Bronchial epithelial cell (primary cell): Measurements from ENCODE around the gene PRSS3. TPM values are rescaled to one million over a fixed set of nuclear protein-coding genes. Genes with fewer than 3 reads are reported as not detected.
"Not testable (repeated sequence)": the region's sequence is repeated elsewhere in the genome, so short reads cannot be mapped to it uniquely, and the experiment has no call there.

ENCODE experiments used
- DNase-seq: peaks from one replicate; pipeline ENCODE4 v3.0.0-alpha.2; 2010; ENCODE audit warnings: low read depth
- FAIRE-seq: peaks from 2 replicates; lab custom pipeline; 2011; peaks lifted over from hg19 to GRCh38; lab: Jason Lieb, UNC
- H3K27me3 ChIP-seq: 2 replicates; pipeline ENCODE4 v1.5.1; 2011; ENCODE audit warnings: low read length; ENCODE audit not compliant: control insufficient read depth, insufficient read depth
- H3K36me3 ChIP-seq: 2 replicates; pipeline ENCODE4 v1.5.1; 2011; ENCODE audit warnings: low read length; ENCODE audit not compliant: control insufficient read depth, insufficient read depth
- H3K4me3 ChIP-seq: 2 replicates; pipeline ENCODE4 v1.5.1; 2011; ENCODE audit warnings: mild to moderate bottlenecking, low read depth, low read length, control low read depth
- total RNA-seq: library from RNA; depleted of rRNA; stranded (reverse); fragments of >200 nt; gene quantifications from 2 replicates; pipeline ENCODE4 v1.2.1, GENCODE V29; 2014
- TF ChIP-seq, protein P1 (sequence below): IDR thresholded peaks from 2 replicates; pipeline ENCODE4 v1.5.1; 2011; ENCODE audit warnings: mild to moderate bottlenecking, moderate library complexity, low read length, control low read depth, inconsistent platforms; ENCODE audit not compliant: insufficient read depth, severe bottlenecking

PRSS3 gene
- total RNA-seq, 1 donor from 2014 or later, result 95.6 TPM

DNA sequence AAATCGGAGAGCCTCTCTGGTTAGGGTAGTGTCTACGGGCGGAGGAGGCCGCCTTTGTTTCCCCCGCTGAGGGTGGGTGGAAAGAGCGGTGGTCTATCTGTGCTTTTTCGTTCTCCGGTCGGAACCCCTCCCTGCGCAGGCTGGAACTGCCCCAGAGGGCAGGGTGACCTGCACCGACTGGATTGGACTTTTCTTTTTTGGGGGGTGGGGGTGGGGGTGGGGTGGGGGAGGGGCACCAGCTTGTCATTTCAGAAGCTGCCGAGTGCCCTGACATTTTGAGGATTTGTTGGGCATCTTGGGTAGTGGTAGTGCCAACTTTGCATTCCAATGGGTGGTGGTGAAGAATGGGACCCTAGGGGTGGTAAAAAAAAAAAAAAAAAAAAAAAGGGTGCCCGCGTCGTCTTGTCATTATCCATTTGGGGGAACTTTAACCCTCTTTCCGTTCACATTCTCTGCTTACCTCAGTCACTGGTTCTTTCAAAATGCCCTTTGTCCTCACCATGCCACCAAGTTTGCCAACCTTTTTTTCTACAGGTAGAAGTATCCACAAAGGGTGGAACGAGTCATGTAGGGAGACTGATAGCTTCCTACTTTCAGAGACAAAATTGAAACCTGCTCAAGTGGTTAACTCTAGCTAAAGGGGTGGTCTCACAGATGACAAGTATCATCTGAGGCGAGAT, 22.9 kb downstream of the PRSS3 start:
- H3K4me3 ChIP-seq, result peak overlapping the region; percentile 86
- TF ChIP-seq, protein P1, sequence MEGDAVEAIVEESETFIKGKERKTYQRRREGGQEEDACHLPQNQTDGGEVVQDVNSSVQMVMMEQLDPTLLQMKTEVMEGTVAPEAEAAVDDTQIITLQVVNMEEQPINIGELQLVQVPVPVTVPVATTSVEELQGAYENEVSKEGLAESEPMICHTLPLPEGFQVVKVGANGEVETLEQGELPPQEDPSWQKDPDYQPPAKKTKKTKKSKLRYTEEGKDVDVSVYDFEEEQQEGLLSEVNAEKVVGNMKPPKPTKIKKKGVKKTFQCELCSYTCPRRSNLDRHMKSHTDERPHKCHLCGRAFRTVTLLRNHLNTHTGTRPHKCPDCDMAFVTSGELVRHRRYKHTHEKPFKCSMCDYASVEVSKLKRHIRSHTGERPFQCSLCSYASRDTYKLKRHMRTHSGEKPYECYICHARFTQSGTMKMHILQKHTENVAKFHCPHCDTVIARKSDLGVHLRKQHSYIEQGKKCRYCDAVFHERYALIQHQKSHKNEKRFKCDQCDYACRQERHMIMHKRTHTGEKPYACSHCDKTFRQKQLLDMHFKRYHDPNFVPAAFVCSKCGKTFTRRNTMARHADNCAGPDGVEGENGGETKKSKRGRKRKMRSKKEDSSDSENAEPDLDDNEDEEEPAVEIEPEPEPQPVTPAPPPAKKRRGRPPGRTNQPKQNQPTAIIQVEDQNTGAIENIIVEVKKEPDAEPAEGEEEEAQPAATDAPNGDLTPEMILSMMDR, result no peak
- H3K36me3 ChIP-seq, result no peaks in the 10 kb centered on the region
- no peak for FAIRE-seq
- no peaks in the 10 kb centered on the region for H3K27me3 ChIP-seq
- peak; percentile 22 for DNase-seq

DNA sequence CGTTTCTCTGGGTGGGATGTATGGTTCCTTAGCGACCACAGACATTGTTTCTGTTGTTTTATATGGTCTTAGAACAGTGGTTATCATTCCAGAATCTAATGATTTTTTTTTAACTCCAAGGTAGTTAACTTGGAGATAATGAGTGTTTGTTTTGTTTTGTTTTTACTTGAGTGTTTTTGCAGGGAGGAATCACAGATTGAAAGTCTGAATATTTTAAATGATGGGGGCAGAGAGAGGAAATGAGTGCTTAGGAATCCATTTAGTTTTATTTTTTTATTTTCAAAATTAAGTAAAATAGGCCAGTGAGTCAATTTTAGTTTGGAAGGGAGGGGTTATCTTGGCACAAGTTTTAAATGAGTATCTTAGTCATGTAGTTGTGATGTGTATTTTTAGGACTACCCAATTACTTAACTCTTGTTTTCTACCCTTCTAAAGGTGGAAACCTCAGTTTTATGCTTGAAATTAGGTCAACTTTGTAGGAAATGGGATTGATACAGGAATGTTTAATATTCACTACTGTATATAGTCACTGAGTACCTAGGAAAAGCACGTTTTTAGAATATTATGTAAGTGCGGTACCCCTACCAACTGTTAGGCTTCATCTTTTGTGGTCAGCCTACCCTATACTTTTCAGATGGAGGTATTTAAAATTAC, 23.6 kb downstream of the PRSS3 start:
- H3K36me3 ChIP-seq, result no peaks in the 10 kb centered on the region
- FAIRE-seq (no peak), DNase-seq (peak; percentile 65)
- H3K27me3 ChIP-seq, result no peaks in the 10 kb centered on the region
- TF ChIP-seq, protein P1, result no peak
- peak overlapping the region; percentile 86 for H3K4me3 ChIP-seq

DNA sequence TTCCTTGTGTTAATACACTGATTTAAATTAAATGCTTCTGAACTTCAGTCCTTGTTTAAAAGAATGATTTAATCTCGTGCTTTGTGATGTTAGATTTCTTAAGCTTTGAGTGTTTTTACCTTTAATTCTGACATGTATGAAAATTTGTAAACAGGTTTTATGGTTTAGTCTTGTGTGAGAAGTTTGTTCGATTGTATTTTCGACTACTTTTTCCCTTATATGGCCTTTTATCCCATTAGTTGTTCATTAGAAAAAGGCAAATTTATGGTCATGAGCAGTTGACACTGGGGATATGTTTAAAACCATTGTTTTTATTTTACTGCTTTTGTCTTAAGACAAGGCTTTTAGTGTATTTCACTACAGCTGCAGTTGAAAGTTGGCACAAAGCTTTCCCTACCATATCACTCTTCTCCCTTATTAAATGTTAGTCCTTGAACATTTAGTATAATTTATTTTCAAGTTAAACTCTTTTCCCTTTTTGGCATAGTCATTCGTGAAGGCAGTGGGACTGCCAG, 24.9 kb downstream of the PRSS3 start:
- Histone ChIP-seq H3K27me3 (no peaks in the 10 kb centered on the region), H3K36me3 (no peaks in the 10 kb centered on the region), H3K4me3 (no peak overlapping the region)
- DNase-seq (no peak), FAIRE-seq (no peak)
- TF ChIP-seq, protein P1, result no peak

GRCh38 chr9:33823801-33824200, 28.4 kb downstream of the PRSS3 start:
- TF ChIP-seq, protein P1, result no peak
- H3K36me3 ChIP-seq, result no peaks in the 10 kb centered on the region
- DNase-seq, result no peak
- no peak overlapping the region for H3K4me3 ChIP-seq
- no peak for FAIRE-seq
- H3K27me3 ChIP-seq, result no peaks in the 10 kb centered on the region

DNA sequence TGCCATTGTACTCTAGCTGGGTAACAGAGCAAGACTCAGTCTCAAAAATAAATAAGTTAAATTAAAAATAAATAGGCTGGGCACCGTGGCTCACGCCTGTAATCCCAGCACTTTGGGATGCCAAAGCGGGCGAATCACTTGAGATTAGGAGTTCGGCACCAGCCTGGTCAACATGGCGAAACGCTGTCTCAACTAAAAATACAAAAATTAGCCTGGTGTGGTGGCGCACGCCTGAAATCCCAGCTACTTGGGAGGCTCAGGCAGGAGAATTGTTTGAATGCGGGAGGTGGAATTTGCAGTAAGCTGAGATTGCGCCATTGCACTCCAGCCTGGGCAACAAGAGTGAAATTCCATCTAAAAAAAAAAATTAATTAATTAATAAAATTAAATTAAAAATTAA, 31.9 kb downstream of the PRSS3 start:
- not testable (repeated sequence) for H3K4me3 ChIP-seq, H3K27me3 ChIP-seq, DNase-seq, H3K36me3 ChIP-seq, FAIRE-seq

DNA sequence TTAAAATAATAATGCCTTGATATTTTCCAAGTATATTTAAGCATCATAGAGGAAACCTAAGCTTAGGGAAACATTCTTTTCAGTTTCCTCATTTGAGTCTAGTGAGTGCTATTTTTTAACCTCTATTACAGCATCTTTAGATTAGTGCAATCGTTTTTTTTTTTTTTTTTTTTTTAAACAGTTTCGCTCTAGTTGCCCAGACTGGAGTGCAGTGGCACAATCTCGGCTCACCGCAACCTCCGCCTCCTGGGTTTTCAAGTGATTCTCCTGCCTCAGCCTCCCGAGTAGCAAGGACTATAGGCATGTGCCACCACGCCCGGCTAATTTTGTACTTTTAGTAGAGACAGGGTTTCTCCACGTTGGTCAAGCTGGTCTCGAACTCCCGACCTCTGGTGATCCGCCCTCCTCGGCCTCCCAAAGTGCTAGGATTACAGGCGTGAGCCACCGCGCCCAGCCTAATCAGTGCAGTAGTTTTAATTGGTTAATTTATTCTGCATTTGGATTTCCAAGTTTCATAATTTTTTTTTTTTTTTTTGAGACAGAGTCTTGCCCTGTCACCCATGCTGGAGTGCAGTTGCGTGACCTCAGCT, 34.4 kb downstream of the PRSS3 start:
- H3K4me3 ChIP-seq, FAIRE-seq, DNase-seq, H3K36me3 ChIP-seq, H3K27me3 ChIP-seq: not testable (repeated sequence)
